ENCODE data around the gene ARIH2.

The ARIH2 gene

GRCh38 chr3:48970586-48970985 lies 51.9 kb downstream of the ARIH2 start:
- DNase-seq (ENCODE audit: low spot score) = no peak
- FAIRE-seq = no peak

- DNase-seq (ENCODE audit: low spot score) = no peak
- no peak for FAIRE-seq
These were observed 55.6 kb downstream of the ARIH2 start for GRCh38 chr3:48974076-48974864.

DNA sequence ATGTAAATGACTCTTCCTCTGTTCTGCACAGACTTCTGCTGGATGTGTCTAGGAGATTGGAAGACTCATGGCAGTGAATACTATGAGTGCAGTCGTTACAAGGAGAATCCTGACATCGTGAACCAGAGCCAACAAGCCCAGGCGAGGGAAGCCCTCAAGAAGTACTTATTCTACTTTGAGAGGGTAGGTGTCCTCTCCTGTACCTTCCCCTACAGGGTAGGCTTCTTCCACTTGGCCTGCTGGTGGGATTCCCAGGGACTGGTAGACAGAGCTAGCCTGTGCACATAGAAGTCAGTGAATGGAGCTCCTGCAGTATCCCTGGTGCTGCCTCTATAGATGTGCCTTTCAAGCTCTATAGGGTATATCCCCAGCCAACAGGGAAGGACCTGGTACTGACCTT lies 60.8 kb downstream of the ARIH2 start:
- FAIRE-seq (no peak), DNase-seq (ENCODE audit: low spot score) (no peak)

DNA sequence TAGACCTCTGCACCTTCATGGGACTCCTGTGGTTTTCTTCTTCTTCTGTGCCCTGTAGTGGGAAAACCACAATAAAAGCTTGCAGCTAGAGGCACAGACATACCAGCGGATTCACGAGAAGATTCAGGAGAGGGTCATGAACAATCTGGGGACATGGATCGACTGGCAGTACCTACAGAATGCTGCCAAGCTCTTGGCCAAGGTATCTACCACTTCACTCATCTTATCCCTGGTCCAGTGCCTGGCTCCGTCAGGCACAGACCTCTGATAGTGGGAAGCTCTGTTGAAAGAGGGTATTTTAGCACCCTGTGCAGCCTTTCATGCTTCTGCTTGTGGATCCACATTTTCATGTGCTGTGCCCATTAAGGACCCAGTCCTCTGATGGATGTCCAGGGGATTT lies 61.7 kb downstream of the ARIH2 start:
- DNase-seq (ENCODE audit: low spot score) = no peak
- no peak for FAIRE-seq

DNA sequence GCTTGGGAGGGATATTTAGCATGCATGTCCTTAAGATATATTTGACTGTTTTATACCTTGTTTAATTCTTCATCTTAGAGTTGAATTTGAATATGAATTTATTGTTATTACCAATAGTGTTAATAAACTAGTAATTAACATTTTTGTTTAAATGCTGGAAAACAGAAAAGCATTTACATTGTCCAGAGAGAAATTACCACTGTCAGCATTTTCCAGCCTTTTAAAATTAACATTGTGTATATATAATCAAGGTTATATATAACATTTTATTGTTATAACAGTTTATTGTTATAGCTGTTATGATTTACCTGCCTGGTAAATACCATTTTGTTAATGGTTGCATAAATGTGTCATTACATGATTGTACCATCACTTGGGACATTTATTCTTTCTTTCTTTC lies 63.4 kb downstream of the ARIH2 start:
- DNase-seq (ENCODE audit: low spot score) (no peak), FAIRE-seq (no peak)

DNA sequence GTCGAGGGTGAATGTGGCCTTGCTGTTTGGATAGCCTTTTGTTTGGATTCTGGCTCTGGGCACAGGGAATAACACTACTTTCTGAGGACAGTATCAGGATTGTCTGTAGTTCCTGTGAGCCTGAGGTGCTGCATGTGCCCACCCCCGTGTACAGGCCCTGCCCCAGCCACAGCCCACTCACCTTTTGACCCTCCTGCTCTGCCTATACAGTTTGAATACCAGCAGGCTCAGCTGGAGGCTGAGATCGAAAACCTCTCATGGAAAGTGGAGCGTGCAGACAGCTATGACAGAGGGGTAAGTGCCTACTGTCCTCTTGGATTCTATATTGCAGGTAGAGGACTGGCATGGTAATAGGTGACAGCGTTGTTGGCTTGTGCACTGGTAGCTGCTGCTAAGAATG lies 64.0 kb downstream of the ARIH2 start:
- FAIRE-seq = no peak

DNA sequence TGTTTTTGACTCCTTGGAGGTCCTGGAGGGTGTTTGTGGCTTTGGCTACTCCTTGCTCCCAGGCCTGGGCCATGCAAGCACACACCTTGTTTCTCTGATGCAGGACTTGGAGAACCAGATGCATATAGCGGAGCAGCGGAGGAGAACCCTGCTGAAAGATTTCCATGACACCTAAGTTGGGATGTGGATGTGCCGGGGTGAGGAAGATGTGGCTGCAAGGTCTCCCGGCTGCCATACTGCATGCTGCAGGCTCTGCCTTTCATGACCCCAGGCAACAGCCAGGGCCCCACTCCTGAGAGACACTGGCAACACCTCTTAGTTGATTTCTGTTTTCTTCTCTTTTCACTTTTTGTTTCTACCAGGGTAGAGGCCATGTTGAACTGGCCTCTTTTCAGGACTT lies 64.5 kb downstream of the ARIH2 start:
- FAIRE-seq = no peak
- DNase-seq (ENCODE audit: low spot score) = no peak

More for the DNA sequence above, 64.0 kb downstream of the ARIH2 start:
- DNase-seq (ENCODE audit: low spot score) = no peak

- no peak for FAIRE-seq
These were observed 66.0 kb downstream of the ARIH2 start for GRCh38 chr3:48984663-48985062.

DNA sequence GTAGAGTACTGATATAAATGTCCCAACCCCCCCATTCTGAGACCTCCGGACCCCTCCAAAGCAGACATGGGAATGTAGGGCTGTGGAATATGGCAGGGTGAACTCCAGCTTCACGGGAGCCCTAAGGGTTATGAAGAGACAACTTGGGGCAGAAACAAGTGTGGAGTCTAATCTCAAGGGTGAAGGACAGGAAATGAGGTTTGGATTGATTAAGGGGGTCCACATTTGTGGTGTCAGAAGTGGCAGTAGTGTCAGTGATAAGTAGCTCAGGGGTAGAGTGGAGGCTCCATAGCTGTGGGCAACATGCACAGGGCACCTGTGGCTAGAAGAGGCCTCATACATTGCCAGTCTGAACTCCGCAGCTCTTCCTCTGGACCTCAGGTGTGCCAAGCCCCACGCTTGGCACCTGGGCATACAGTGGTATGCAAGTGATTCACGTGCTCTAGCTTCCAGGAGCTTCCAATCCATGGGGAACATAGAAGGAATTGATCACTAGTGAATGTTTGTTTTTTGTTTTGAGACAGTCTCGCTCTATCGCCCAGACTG lies 67.3 kb downstream of the ARIH2 start:
- DNase-seq (ENCODE audit: low spot score) = no peak
- FAIRE-seq = no peak

More at GRCh38 chr3:48984663-48985062, 66.0 kb downstream of the ARIH2 start:
- DNase-seq (ENCODE audit: low spot score) = no peak

DNA sequence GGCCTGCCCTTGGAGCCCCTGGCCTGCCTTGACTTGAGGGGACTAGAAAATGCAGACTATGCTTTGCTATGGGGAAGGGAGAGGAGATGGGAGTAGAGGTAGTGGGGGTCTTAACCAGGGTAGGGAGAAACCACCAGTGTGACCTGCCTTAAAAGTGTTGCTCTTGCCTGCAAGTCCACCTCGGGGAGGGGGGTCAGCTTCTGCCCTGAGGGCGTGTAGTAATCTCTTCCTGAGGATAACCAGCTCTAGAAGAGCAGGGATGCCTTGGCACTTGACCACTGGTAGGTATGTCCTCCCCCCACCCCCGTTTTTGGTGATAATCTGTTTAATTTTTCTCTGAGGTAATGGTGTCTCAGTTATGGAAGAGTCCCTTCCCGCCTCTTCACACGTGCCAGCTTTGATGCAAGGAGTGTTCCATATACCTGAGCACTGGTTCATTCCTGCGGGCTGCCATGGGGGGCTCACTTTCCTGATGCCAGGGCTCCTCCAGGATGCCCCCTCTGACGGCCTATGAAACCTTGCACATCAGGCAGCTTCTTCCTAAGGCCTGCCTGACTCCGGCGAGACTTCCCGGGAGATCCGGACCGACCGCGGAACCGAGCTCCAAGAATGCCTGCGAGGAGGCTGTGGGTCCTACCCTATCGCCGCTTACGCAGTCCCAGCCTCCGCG lies 70.6 kb downstream of the ARIH2 start:
- DNase-seq (ENCODE audit: low spot score) (no peak), FAIRE-seq (no peak)

- FAIRE-seq = peak; percentile 47
- DNase-seq (ENCODE audit: low spot score) = peak; percentile 85
These were observed 71.4 kb downstream of the ARIH2 start, which contains the start of gene P4HTM for GRCh38 chr3:48989796-48990635. Gene P4HTM, plus strand, starts transcription at chr3:48990241. Its CDS starts 16 bp downstream, at chr3:48990257.

DNA sequence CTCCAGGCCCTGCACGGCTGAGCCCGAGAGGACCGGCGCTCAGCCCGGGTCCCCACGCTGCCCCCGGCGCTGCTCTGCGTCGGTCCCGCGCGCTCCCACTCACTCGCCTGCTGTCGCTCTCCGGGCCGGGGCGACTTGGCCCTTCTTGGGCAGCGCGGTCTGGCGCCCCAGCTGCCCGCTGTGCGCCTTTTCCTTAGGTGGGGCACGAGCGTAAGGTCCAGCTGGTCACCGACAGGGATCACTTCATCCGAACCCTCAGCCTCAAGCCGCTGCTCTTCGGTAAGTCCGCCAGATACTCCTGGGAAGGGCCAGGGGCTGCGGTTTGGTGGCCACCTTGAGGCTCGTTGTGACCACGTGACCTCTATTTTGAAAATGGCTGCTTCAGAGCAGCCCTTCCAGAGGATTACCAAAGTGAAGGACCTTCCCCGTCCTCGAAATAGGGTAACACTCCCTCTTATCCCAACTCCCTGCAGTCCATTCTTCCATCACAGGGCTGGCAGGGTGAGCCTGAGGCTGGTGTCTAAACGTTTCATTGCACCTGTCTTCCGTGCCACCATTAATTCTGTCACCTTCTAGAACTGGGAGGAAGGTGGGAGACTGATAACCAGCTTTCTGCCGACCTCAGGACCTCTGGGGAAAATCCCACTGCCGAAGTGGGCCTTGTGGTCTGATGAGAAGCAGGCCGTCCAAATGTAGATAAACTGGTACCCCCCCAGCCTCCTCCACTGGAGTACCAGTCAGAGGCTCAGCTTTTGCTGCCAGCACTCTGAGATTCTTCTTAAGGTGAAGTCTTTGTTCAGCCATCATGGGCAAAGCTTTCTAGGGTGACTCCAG lies 72.2 kb downstream of the ARIH2 start:
- FAIRE-seq (no peak), DNase-seq (ENCODE audit: low spot score) (no peak)

GRCh38 chr3:48991851-48992545 lies 73.4 kb downstream of the ARIH2 start:
- FAIRE-seq = no peak
- DNase-seq (ENCODE audit: low spot score) = no peak

- DNase-seq (ENCODE audit: low spot score) = no peak
- FAIRE-seq = no peak
These were observed 75.2 kb downstream of the ARIH2 start for GRCh38 chr3:48993834-48994233.

DNA sequence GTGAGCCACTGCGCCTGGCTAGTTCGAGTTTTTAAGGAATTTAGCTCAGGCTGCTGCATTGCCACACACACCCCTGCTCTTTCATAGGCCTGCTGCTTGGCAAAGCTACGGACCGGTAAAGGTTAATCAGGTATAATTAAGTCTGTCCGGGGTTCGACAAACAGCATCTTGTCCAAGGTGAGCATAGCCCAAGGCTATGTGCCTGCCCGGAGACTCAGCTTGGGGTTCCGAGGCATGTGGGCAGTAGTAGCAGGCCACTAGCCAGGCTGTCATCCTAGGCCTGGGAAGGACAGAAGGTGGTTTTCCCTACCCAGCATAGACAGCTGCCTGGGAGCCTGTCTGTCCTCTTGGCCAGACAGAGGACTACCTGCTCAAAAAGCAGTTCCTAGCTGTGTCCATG lies 78.0 kb downstream of the ARIH2 start:
- DNase-seq (ENCODE audit: low spot score) = no peak
- FAIRE-seq = no peak

DNA sequence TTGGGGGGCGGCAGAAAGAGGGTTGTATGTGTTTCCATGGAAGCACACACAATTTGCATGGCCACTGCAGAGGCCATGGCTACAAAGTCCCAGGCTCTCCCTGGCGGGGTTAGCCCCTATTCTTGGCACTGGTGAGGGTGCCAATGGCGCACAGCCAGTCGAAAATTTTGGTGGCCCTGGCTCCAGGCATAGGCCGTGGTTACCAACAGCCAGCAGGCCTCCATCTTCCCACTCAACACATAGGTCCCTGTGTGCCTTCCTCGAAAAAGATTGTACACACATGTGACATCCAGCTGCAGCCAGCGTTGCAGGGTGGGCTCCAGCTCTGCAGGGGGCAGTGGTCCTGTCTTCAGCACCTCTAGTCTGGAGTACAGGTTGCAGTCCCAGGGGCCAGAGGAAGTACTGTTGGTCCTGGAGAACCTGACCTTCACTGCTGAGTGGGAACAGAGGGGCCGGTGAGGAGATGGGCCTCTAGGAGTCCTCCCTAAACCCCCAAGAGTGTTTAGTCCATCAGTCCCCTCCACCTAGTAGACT lies 78.5 kb downstream of the ARIH2 start:
- FAIRE-seq = no peak
- no peak for DNase-seq (ENCODE audit: low spot score)

- FAIRE-seq = no peak
- DNase-seq (ENCODE audit: low spot score) = no peak
These were observed 79.3 kb downstream of the ARIH2 start for GRCh38 chr3:48997714-48998637.

GRCh38 chr3:48999085-48999858 lies 80.6 kb downstream of the ARIH2 start:
- FAIRE-seq (no peak), DNase-seq (ENCODE audit: low spot score) (no peak)
